T-helper 17 cell (primary cell): ENCODE measurements around the gene PTGER4. TPM values are rescaled to one million over a fixed set of nuclear protein-coding genes. Genes with fewer than 3 reads are reported as not detected.

Source experiments
- ATAC-seq: fragments of 150-1000 bp; cut with Tn5 transposase; 2 replicates; pipeline ENCODE4 v1.10.0; 2021; ENCODE audit warnings: mild to moderate bottlenecking, moderate library complexity
- DNase-seq, 3 donors: peaks; one replicate each; pipeline versions ENCODE4 v3.0.0 to v3.0.0-alpha.2; 2020 to 2021
- H3K9me3 ChIP-seq: one replicate; pipeline ENCODE4 v1.7.0; 2013; ENCODE audit warnings: low read length, mild to moderate bottlenecking; ENCODE audit not compliant: control insufficient read depth, poor library complexity, severe bottlenecking
- H3K27ac Mint-ChIP-seq: one replicate; pipeline ENCODE4 v1.8.0; 2022; ENCODE audit warnings: mild to moderate bottlenecking, moderate library complexity, mixed read lengths
- H3K27me3 Mint-ChIP-seq: one replicate; pipeline ENCODE4 v1.8.0; 2022; ENCODE audit warnings: mixed read lengths
- H3K36me3 Mint-ChIP-seq: one replicate; pipeline ENCODE4 v1.8.0; 2022; ENCODE audit warnings: low read depth, mixed read lengths
- H3K4me1 Mint-ChIP-seq: one replicate; pipeline ENCODE4 v1.8.0; 2022; ENCODE audit warnings: mild to moderate bottlenecking, mixed read lengths
- H3K4me3 Mint-ChIP-seq: one replicate; pipeline ENCODE4 v1.8.0; 2022; ENCODE audit warnings: mild to moderate bottlenecking, moderate library complexity, mixed read lengths
- total RNA-seq, 4 donors: library from RNA in 2 of 4; stranded (reverse) in 2 of 4; gene quantifications; one replicate each; pipeline ENCODE4 v1.2.3 and lab custom pipeline; 2022 to 2026

Gene PTGER4
- total RNA-seq, 2 donors from 2014 or later: 314 to 339 TPM

DNA sequence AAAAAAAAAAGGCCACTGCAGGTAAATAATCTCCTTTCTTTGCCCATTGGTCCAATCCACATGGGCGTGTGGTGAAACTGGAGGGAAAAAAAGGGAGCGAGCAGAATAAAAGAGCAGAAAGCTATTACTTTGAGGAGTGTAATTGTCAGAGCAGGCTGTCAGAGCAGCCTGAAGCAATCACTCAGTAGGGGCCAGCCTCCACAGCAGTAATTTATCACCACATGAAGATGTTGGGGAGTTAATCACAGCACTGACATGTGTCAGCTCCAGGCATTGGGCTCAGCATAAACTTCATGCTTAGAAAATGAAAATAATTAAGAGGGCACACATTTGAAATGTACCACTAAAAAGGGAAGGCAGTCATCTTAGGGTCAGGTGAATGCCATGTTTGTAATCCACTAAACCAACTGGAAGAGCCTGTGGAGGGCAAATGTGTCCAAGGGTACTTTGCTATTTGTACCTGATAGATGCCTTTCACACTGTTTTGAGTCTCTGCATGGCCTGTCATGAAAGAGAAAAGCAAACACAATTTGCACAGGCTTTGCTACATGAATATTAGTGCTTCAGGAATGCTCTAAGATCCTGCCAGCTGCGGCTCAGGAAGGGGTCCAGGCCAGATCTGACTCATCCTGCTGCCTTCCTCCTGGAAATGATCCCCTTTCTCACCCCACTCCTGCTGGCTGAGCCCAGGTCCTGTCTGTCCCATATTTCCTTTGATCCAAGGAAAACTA lies 2.9 kb upstream of the PTGER4 start:
- no peak for DNase-seq
- Mint-ChIP-seq H3K4me3 (peak overlapping the region; percentile 31), H3K36me3 (peaks cover 13% of the 10 kb centered on the region), H3K4me1 (peaks cover 47% of the 10 kb centered on the region), H3K27me3 (no peaks in the 10 kb centered on the region), H3K27ac (peak overlapping the region; percentile 91)
- ATAC-seq: no peak
- H3K9me3 ChIP-seq: no peaks in the 10 kb centered on the region

DNA sequence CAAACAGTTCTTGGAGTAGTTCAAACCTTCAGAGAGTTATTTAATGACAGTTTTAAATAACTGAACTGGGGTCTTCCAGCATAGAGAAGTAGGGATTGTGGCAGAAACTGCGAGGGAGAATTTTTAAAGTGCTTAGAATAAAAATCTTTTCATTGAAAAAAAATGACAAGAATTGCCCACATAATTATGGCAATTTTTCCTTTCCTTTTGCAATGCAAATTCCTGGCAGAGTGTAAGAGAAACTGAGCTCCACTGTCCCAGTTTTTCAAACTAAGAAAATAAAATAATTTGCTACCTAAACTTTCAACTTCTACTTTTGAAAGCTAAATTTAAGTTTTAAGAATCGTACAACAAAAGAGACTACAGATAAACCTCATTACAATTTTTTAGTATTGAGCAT lies 2.3 kb upstream of the PTGER4 start:
- DNase-seq: no peak
- Mint-ChIP-seq H3K4me1 (peaks cover 52% of the 10 kb centered on the region), H3K27ac (peak overlapping the region; percentile 91), H3K36me3 (peaks cover 17% of the 10 kb centered on the region), H3K4me3 (no peak overlapping the region), H3K27me3 (no peaks in the 10 kb centered on the region)
- no peaks in the 10 kb centered on the region for H3K9me3 ChIP-seq
- ATAC-seq: no peak

DNA sequence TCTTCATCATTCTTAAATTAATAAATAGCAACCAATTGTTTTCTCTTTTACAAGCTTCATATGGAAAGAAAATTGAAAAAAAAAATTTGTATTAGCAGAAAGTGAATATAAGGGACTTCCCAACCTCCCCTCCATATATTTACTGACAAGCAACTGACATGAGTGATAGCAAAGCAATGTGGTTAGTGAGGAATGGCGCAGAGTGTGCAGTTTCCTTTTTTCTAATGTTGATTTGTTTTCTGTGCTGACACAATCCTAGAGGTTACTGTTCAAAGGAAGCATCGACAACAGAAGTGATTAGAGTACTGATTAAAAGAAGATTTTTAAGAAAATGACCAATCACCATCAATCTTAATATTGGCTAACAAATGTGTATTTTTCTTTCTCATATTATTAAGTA lies 1.7 kb upstream of the PTGER4 start:
- Mint-ChIP-seq H3K36me3 (peaks cover 17% of the 10 kb centered on the region), H3K27me3 (no peaks in the 10 kb centered on the region), H3K27ac (peak overlapping the region; percentile 98), H3K4me3 (peak overlapping the region; percentile 97), H3K4me1 (peaks cover 51% of the 10 kb centered on the region)
- ATAC-seq (no peak), DNase-seq (no peak)
- H3K9me3 ChIP-seq: no peaks in the 10 kb centered on the region

DNA sequence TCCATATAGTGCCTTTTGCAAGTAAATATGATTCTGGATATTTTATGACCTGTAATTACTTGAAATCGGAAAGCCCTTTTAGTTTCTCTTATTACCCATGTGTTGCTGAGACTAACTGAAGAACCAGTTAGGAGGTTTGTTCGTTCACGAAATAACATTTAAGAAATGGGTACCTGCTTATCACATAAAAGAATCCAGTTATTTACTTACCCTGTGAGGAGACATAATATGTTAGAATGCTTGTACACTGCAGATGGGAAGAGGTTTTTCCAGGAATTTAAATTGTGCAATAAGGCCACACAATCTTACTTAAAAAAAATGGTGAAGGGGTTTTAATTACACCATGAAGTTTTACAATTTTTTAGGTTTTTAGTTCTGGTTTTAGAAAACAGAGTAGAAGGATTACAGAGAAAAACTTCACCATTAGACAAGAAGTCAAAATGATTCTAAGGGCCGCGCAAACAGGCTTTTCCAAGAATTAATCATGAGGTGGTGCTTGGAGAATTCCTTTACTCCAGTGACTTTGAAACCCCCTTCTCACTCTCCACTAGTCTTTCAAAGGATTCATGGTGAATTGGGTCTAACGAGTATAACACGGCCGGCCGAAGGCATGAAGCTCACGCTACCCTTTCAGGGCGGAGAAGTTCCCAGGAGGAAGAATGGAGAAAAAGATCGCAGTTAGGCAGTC lies 1.1 kb upstream of the PTGER4 start:
- Mint-ChIP-seq H3K4me1 (peaks cover 54% of the 10 kb centered on the region), H3K27me3 (no peaks in the 10 kb centered on the region), H3K27ac (peak overlapping the region; percentile 98), H3K36me3 (peaks cover 17% of the 10 kb centered on the region), H3K4me3 (peak overlapping the region; percentile 97)
- ATAC-seq (no peak), DNase-seq (no peak)
- H3K9me3 ChIP-seq: no peaks in the 10 kb centered on the region

DNA sequence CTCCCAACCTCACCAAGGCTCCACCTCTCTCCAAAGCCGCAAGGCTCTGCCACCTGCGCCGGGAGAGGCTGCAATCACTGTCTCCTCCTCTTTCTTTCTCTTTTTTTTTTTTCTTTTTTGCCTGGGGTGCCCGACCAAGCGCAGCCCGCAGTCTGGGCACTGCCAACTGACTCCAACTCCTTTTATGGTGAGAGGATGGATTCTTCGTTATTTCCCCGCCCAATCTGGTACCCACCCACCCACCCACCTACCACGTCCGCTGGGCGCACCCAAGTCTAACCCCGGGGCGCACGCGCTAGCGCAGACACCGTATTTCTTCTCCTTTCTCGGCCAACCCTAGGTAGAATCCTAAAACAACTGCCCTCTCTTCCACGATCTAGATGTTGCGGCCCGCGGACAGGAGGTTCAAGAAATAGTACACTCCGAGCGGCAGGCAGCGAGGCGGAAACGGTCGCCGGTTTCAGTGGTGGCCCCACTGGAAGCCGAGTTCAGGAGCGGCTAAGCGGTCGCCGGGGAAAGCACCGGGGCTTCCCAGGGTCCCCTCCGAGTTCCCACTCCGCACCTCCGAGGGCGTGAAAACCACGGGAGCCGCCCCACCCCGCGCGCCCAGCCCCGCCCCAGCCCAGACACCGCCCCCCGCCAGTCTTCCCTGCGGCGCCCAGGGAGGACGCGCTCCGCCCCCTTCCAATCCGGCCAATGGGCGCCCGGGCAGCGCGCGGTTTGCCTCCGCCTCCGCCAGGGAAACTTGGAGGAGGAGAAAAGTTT lies 385 bp upstream of the PTGER4 start:
- DNase-seq (peak; percentile 87 to 92 (median 91)), ATAC-seq (peak; percentile 76)
- no peaks in the 10 kb centered on the region for H3K27me3 Mint-ChIP-seq
- peaks cover 55% of the 10 kb centered on the region for H3K4me1 Mint-ChIP-seq
- peaks cover 17% of the 10 kb centered on the region for H3K36me3 Mint-ChIP-seq
- H3K9me3 ChIP-seq: no peaks in the 10 kb centered on the region
- peak overlapping the region; percentile 98 for H3K27ac Mint-ChIP-seq
- peak overlapping the region; percentile 97 for H3K4me3 Mint-ChIP-seq

DNA sequence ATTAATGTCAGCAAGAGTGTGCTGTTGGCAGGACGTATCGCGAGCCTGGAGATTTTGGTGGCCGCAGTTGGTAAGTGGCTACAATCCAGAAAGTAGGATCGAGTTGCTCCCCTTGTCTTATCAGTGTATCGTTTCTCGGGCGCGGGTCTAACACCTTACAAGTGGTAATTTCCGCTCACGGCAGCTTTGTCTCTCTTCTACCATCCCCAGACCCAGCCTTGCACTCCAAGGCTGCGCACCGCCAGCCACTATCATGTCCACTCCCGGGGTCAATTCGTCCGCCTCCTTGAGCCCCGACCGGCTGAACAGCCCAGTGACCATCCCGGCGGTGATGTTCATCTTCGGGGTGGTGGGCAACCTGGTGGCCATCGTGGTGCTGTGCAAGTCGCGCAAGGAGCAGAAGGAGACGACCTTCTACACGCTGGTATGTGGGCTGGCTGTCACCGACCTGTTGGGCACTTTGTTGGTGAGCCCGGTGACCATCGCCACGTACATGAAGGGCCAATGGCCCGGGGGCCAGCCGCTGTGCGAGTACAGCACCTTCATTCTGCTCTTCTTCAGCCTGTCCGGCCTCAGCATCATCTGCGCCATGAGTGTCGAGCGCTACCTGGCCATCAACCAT lies 1.1 kb downstream of the PTGER4 start:
- H3K27ac Mint-ChIP-seq: peak overlapping the region; percentile 98
- DNase-seq (peak; percentile 13 to 23 (median 21)), ATAC-seq (no peak)
- H3K4me3 Mint-ChIP-seq: peak overlapping the region; percentile 97
- no peaks in the 10 kb centered on the region for H3K27me3 Mint-ChIP-seq
- H3K36me3 Mint-ChIP-seq: peaks cover 17% of the 10 kb centered on the region
- H3K4me1 Mint-ChIP-seq: peaks cover 57% of the 10 kb centered on the region
- H3K9me3 ChIP-seq: no peaks in the 10 kb centered on the region

DNA sequence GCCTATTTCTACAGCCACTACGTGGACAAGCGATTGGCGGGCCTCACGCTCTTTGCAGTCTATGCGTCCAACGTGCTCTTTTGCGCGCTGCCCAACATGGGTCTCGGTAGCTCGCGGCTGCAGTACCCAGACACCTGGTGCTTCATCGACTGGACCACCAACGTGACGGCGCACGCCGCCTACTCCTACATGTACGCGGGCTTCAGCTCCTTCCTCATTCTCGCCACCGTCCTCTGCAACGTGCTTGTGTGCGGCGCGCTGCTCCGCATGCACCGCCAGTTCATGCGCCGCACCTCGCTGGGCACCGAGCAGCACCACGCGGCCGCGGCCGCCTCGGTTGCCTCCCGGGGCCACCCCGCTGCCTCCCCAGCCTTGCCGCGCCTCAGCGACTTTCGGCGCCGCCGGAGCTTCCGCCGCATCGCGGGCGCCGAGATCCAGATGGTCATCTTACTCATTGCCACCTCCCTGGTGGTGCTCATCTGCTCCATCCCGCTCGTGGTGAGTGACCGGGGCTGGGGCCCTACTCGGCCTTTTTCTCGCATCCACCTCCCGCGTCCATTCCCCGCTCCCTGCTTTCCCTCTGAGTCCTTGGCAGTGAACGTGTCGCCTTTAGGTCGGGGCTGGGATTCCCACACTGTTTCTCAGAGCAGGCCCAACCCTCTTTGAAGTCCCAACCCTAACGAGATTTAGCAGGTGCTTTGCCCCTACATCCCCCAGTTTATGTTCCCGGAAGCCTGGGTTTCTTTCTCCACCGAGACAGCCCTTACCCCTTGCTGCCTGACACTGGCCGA lies 1.8 kb downstream of the PTGER4 start:
- peaks cover 17% of the 10 kb centered on the region for H3K36me3 Mint-ChIP-seq
- H3K9me3 ChIP-seq: no peaks in the 10 kb centered on the region
- H3K4me3 Mint-ChIP-seq: peak overlapping the region; percentile 97
- peaks cover 59% of the 10 kb centered on the region for H3K4me1 Mint-ChIP-seq
- peak overlapping the region; percentile 98 for H3K27ac Mint-ChIP-seq
- no peak for ATAC-seq
- DNase-seq: peak in 1 of 3 donors; percentile 22
- H3K27me3 Mint-ChIP-seq: no peaks in the 10 kb centered on the region

DNA sequence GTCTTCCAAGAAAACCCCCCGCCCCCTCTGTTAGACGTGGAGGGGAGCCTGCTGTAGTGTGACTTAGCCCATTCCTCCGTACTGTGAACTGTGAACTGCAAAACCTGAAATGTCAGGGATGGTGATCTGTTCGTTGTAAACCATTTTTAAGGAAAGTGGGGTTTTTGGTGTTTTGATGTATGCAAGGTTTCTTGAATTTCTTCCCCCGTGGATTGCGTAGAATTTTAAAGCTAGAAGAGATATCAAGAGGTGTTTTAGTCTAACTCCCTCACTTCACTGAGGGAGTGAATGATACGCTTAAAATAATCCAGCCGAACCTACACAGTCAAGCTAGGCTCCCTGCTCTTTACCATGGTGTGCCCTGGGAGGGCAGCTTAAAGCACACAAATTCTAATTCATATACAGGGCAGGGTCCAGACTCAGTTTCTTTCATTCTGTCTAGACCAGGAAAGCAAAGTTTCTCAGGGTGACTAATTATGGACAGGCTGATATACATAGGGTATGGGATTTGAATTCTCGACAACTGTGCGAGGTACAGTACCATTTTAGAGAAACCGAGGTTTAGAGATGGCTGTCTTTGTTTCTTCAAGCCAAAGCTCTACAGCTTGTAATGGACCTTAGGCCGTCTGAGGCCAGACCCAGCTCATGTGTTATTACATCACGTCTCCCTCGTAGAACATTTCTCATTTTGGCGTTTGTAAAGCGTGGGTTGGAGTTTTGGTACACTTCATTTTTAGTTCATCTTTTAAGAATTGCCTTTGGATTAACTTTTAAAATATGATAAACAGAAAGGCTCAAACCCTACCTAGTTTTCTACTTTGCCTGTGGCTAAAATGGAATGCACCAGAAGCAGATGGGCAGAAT lies 2.7 kb downstream of the PTGER4 start:
- DNase-seq (no peak), ATAC-seq (no peak)
- H3K9me3 ChIP-seq: no peaks in the 10 kb centered on the region
- H3K27me3 Mint-ChIP-seq: no peaks in the 10 kb centered on the region
- peak overlapping the region; percentile 98 for H3K27ac Mint-ChIP-seq
- H3K4me3 Mint-ChIP-seq: peak overlapping the region; percentile 97
- peaks cover 56% of the 10 kb centered on the region for H3K4me1 Mint-ChIP-seq
- H3K36me3 Mint-ChIP-seq: peaks cover 17% of the 10 kb centered on the region

DNA sequence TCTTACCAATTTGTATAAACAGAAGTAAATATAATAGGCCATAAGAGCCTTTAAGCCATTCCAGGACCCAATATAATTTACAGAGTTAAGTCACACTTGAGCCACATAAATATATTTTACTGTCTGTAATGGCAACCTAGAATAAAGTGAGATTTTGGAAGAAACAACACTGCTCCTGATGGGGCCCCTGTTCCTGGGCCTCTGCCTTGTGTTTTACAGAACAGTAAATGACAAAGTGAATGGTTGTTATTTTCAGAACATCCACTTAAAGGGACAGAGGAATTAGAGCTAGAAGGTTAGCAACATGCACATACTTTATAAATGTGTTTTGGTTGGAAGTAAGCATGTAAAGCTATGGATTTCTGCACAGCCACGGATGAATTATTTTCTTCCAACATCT lies 3.6 kb downstream of the PTGER4 start:
- no peak for DNase-seq
- no peaks in the 10 kb centered on the region for H3K9me3 ChIP-seq
- ATAC-seq: no peak
- no peaks in the 10 kb centered on the region for H3K27me3 Mint-ChIP-seq
- H3K4me3 Mint-ChIP-seq: peak overlapping the region; percentile 97
- peaks cover 63% of the 10 kb centered on the region for H3K4me1 Mint-ChIP-seq
- H3K36me3 Mint-ChIP-seq: peaks cover 17% of the 10 kb centered on the region
- peak overlapping the region; percentile 98 for H3K27ac Mint-ChIP-seq

DNA sequence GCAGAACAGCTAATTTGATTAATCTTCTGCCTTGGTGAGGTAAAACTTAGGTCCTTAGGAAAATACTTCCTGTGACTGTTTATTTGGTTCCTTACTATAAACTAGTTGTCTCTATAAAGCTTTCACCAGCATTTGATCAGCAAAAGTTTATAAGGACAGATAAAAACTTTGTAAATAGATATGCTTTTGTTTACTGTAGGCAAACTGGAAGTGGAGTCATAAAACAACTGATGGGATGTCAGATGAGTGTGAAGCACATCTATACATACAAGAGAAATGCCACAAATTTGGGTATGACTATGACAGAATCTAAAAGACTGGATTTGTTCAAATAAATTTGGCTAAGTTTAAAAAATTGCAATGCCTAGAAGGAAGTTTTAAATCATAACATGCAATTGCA lies 5.5 kb downstream of the PTGER4 start:
- Mint-ChIP-seq H3K4me1 (peaks cover 63% of the 10 kb centered on the region), H3K27ac (peak overlapping the region; percentile 98), H3K36me3 (peaks cover 16% of the 10 kb centered on the region), H3K4me3 (peak overlapping the region; percentile 88), H3K27me3 (no peaks in the 10 kb centered on the region)
- DNase-seq (no peak), ATAC-seq (no peak)
- no peaks in the 10 kb centered on the region for H3K9me3 ChIP-seq

DNA sequence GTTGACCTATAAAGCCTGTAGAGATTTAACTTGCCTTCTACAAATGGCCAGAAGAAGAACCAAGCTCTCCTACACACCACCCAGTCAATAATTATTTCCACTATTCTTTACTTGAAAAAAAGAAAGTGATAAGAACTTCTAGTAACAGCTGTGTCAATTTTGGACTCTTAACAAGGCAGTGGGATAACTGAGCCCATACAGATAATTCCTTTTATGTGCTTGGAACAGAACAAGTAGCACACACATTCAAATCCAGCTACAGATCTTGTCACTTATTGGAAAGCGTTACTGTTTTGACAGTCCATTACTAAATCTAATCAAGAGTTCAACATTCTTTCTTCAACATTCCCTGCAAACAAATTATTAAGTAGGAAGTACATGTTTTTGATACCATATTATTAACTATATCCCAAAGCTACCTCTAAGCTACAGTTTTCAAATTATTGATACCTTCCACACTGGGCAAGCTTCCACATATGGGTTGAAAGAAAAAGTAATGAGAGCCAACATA lies 6.3 kb downstream of the PTGER4 start:
- Mint-ChIP-seq H3K4me3 (peak overlapping the region; percentile 88), H3K27ac (peak overlapping the region; percentile 98), H3K4me1 (peaks cover 64% of the 10 kb centered on the region), H3K36me3 (peaks cover 13% of the 10 kb centered on the region), H3K27me3 (no peaks in the 10 kb centered on the region)
- no peaks in the 10 kb centered on the region for H3K9me3 ChIP-seq
- ATAC-seq: no peak
- no peak for DNase-seq
